Measurements from ENCODE around the gene HLA-B.
"Not testable (repeated sequence)": the region's sequence is repeated elsewhere in the genome, so short reads cannot be mapped to it uniquely, and the experiment has no call there.

The HLA-B gene

GRCh38 chr6:31385041-31385440 is 28.1 kb upstream of the HLA-B start:
- Histone ChIP-seq H3K4me3 (ENCODE audit: low read depth in 1 of 5, low read length in 5 of 5) (no peak overlapping the region), H3K4me1 (ENCODE audit: control insufficient read depth in 5 of 5, insufficient read depth in 5 of 5, low read length in 5 of 5) (peaks cover 0 to 14% (median 4%) of the 10 kb centered on the region in 5 donors), H3K27me3 (ENCODE audit: control insufficient read depth in 5 of 5, insufficient read depth in 4 of 5, low read length in 5 of 5) (no peaks in the 10 kb centered on the region), H3K27ac (ENCODE audit: low read depth, low read length) (no peak overlapping the region), H3K9me3 (ENCODE audit: control insufficient read depth in 5 of 5, low read length in 5 of 5) (no peaks in the 10 kb centered on the region), H3K36me3 (ENCODE audit: control insufficient read depth in 5 of 5, insufficient read depth in 5 of 5, low read length in 5 of 5) (no peaks in the 10 kb centered on the region), H3K9ac (ENCODE audit: low read length in 5 of 5) (no peak overlapping the region)

- H3K4me1 ChIP-seq (ENCODE audit: control insufficient read depth in 5 of 5, insufficient read depth in 5 of 5, low read length in 5 of 5) = peaks cover 0 to 30% (median 17%) of the 10 kb centered on the region in 5 donors
- H3K9me3 ChIP-seq (ENCODE audit: control insufficient read depth in 5 of 5, low read length in 5 of 5) = no peaks in the 10 kb centered on the region
- H3K27ac ChIP-seq (ENCODE audit: low read depth, low read length) = no peak overlapping the region
- no peak overlapping the region for H3K9ac ChIP-seq (ENCODE audit: low read length in 5 of 5)
- H3K36me3 ChIP-seq (ENCODE audit: control insufficient read depth in 5 of 5, insufficient read depth in 5 of 5, low read length in 5 of 5) = no peaks in the 10 kb centered on the region
- no peak overlapping the region for H3K4me3 ChIP-seq (ENCODE audit: low read depth in 1 of 5, low read length in 5 of 5)
- H3K27me3 ChIP-seq (ENCODE audit: control insufficient read depth in 5 of 5, insufficient read depth in 4 of 5, low read length in 5 of 5) = peaks cover 0 to 8% (median 0%) of the 10 kb centered on the region in 5 donors
These were observed 26.2 kb upstream of the HLA-B start for GRCh38 chr6:31383149-31383548.

DNA sequence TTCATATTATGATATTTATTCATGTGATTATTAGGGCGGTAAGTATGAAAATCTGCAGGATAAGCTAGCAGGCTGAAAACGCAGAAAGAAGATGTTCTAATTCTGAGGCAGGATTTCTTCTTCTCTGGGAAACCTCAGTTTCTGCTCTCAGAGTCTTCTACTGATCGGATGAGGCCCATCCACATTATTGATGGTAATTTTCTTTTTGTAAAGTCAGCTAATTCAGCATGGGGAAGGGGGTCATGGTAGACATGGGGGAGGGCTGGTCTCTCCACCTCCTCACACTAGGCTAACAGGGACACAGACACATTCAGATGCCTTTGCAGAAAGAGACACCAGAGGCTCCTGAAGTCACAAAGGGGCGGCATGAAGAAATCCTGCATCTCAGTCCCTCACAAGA is 24.7 kb upstream of the HLA-B start:
- Histone ChIP-seq H3K27me3 (ENCODE audit: control insufficient read depth in 5 of 5, insufficient read depth in 4 of 5, low read length in 5 of 5) (peaks cover 0 to 8% (median 0%) of the 10 kb centered on the region in 5 donors), H3K4me3 (ENCODE audit: low read depth in 1 of 5, low read length in 5 of 5) (no peak overlapping the region), H3K9ac (ENCODE audit: low read length in 5 of 5) (no peak overlapping the region), H3K9me3 (ENCODE audit: control insufficient read depth in 5 of 5, low read length in 5 of 5) (no peaks in the 10 kb centered on the region), H3K27ac (ENCODE audit: low read depth, low read length) (no peak overlapping the region), H3K4me1 (ENCODE audit: control insufficient read depth in 5 of 5, insufficient read depth in 5 of 5, low read length in 5 of 5) (peaks cover 0 to 45% (median 27%) of the 10 kb centered on the region in 5 donors), H3K36me3 (ENCODE audit: control insufficient read depth in 5 of 5, insufficient read depth in 5 of 5, low read length in 5 of 5) (no peaks in the 10 kb centered on the region)

GRCh38 chr6:31379850-31380249 is 22.9 kb upstream of the HLA-B start:
- no peak overlapping the region for H3K4me3 ChIP-seq (ENCODE audit: low read depth in 1 of 5, low read length in 5 of 5)
- H3K9ac ChIP-seq (ENCODE audit: low read length in 5 of 5) = no peak overlapping the region
- H3K27ac ChIP-seq (ENCODE audit: low read depth, low read length) = no peak overlapping the region
- peaks cover 0 to 43% (median 19%) of the 10 kb centered on the region in 5 donors for H3K4me1 ChIP-seq (ENCODE audit: control insufficient read depth in 5 of 5, insufficient read depth in 5 of 5, low read length in 5 of 5)
- no peaks in the 10 kb centered on the region for H3K9me3 ChIP-seq (ENCODE audit: control insufficient read depth in 5 of 5, low read length in 5 of 5)
- H3K36me3 ChIP-seq (ENCODE audit: control insufficient read depth in 5 of 5, insufficient read depth in 5 of 5, low read length in 5 of 5) = no peaks in the 10 kb centered on the region
- peaks cover 0 to 8% (median 0%) of the 10 kb centered on the region in 5 donors for H3K27me3 ChIP-seq (ENCODE audit: control insufficient read depth in 5 of 5, insufficient read depth in 4 of 5, low read length in 5 of 5)

GRCh38 chr6:31378721-31379103 is 21.7 kb upstream of the HLA-B start:
- H3K27me3 ChIP-seq (ENCODE audit: control insufficient read depth in 5 of 5, insufficient read depth in 4 of 5, low read length in 5 of 5) = peaks cover 0 to 8% (median 0%) of the 10 kb centered on the region in 5 donors
- H3K4me3 ChIP-seq (ENCODE audit: low read depth in 1 of 5, low read length in 5 of 5) = no peak overlapping the region
- H3K36me3 ChIP-seq (ENCODE audit: control insufficient read depth in 5 of 5, insufficient read depth in 5 of 5, low read length in 5 of 5) = no peaks in the 10 kb centered on the region
- H3K27ac ChIP-seq (ENCODE audit: low read depth, low read length) = no peak overlapping the region
- no peak overlapping the region for H3K9ac ChIP-seq (ENCODE audit: low read length in 5 of 5)
- H3K9me3 ChIP-seq (ENCODE audit: control insufficient read depth in 5 of 5, low read length in 5 of 5) = no peaks in the 10 kb centered on the region
- H3K4me1 ChIP-seq (ENCODE audit: control insufficient read depth in 5 of 5, insufficient read depth in 5 of 5, low read length in 5 of 5) = peaks cover 0 to 43% (median 19%) of the 10 kb centered on the region in 5 donors

DNA sequence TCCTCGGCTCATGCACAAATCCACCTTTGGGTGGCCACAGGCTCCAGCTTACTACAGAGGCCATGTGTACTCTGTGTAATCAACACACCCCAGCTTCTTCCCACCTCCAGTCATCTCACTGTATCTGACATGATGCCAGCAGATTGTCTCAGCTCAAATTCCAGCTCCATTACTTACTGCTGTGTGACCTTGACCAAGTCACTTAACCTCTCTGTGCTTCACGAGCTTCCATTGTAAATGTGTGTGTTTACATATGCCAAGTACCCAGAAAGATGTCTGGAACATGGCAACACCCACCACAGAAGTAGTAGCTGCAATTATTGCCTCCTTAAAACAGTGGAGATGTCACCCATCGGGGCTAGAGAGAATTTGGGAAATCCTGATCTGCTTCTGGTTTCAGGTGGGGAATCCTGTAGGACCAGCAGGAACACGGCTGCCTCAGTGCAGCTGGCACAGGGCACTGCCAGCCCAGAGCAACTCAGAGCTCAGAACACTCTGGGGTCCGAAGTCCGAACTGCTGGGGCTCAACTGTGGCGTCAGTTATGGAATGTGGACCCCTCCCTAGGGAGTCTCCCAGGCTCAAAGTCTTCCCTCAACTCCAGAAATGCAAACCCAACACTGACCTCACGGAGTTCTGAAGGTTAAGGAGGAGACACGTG is 21.2 kb upstream of the HLA-B start:
- Histone ChIP-seq H3K27ac (ENCODE audit: low read depth, low read length) (no peak overlapping the region), H3K36me3 (ENCODE audit: control insufficient read depth in 5 of 5, insufficient read depth in 5 of 5, low read length in 5 of 5) (no peaks in the 10 kb centered on the region), H3K4me1 (ENCODE audit: control insufficient read depth in 5 of 5, insufficient read depth in 5 of 5, low read length in 5 of 5) (peaks cover 0 to 43% (median 19%) of the 10 kb centered on the region in 5 donors), H3K9me3 (ENCODE audit: control insufficient read depth in 5 of 5, low read length in 5 of 5) (no peaks in the 10 kb centered on the region), H3K9ac (ENCODE audit: low read length in 5 of 5) (no peak overlapping the region), H3K4me3 (ENCODE audit: low read depth in 1 of 5, low read length in 5 of 5) (no peak overlapping the region), H3K27me3 (ENCODE audit: control insufficient read depth in 5 of 5, insufficient read depth in 4 of 5, low read length in 5 of 5) (peaks cover 0 to 8% (median 0%) of the 10 kb centered on the region in 5 donors)

DNA sequence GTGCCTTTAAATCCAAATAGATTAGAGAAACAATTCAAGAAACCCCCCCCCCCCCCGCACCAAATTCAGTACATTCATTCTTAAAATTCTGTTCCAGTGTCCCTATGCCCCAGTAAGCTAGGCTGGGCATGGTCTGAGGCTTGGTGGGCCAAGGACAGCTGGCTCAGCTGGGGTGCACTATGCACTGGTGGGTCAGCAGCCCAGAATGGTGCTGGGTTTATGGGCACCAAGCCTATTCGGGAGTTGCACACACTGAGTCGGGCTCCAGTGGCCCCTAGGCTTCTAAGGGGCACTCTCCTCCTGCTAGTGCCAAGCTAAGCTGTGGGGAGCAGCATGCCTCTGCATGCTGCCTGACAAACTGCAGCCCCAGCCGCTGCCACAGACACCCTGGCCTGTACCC is 20.1 kb upstream of the HLA-B start:
- Histone ChIP-seq H3K9ac (ENCODE audit: low read length in 5 of 5) (no peak overlapping the region), H3K4me1 (ENCODE audit: control insufficient read depth in 5 of 5, insufficient read depth in 5 of 5, low read length in 5 of 5) (peaks cover 0 to 43% (median 19%) of the 10 kb centered on the region in 5 donors), H3K27me3 (ENCODE audit: control insufficient read depth in 5 of 5, insufficient read depth in 4 of 5, low read length in 5 of 5) (peaks cover 0 to 8% (median 0%) of the 10 kb centered on the region in 5 donors), H3K9me3 (ENCODE audit: control insufficient read depth in 5 of 5, low read length in 5 of 5) (peaks cover 0 to 2% (median 0%) of the 10 kb centered on the region in 5 donors), H3K36me3 (ENCODE audit: control insufficient read depth in 5 of 5, insufficient read depth in 5 of 5, low read length in 5 of 5) (no peaks in the 10 kb centered on the region), H3K27ac (ENCODE audit: low read depth, low read length) (peak overlapping the region; percentile 54), H3K4me3 (ENCODE audit: low read depth in 1 of 5, low read length in 5 of 5) (peak overlapping the region in 1 of 5 donors; percentile 12)

DNA sequence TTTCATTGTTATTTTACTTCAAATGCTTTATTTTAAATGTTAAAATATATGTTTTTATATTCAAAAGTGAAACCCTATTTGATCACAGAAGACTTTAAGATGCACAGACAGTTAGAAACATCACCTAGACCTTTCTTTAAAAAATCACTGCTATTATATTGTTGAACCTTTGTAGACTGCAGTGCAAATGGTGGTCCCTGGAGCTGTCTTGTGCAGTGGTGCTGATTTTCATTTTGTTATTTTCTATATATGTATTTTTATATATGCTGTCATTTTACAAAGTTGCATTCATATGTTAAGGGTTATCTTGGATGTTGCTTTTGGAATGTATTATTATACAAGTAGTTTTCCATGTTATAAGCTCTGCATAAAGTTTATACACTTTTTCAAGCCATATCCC is 18.7 kb upstream of the HLA-B start:
- H3K9me3 ChIP-seq (ENCODE audit: control insufficient read depth in 5 of 5, low read length in 5 of 5) = peaks cover 0 to 6% (median 0%) of the 10 kb centered on the region in 5 donors
- no peak overlapping the region for H3K4me3 ChIP-seq (ENCODE audit: low read depth in 1 of 5, low read length in 5 of 5)
- H3K9ac ChIP-seq (ENCODE audit: low read length in 5 of 5) = no peak overlapping the region
- peaks cover 0 to 8% (median 0%) of the 10 kb centered on the region in 5 donors for H3K27me3 ChIP-seq (ENCODE audit: control insufficient read depth in 5 of 5, insufficient read depth in 4 of 5, low read length in 5 of 5)
- no peaks in the 10 kb centered on the region for H3K36me3 ChIP-seq (ENCODE audit: control insufficient read depth in 5 of 5, insufficient read depth in 5 of 5, low read length in 5 of 5)
- no peak overlapping the region for H3K27ac ChIP-seq (ENCODE audit: low read depth, low read length)
- peaks cover 0 to 43% (median 19%) of the 10 kb centered on the region in 5 donors for H3K4me1 ChIP-seq (ENCODE audit: control insufficient read depth in 5 of 5, insufficient read depth in 5 of 5, low read length in 5 of 5)

DNA sequence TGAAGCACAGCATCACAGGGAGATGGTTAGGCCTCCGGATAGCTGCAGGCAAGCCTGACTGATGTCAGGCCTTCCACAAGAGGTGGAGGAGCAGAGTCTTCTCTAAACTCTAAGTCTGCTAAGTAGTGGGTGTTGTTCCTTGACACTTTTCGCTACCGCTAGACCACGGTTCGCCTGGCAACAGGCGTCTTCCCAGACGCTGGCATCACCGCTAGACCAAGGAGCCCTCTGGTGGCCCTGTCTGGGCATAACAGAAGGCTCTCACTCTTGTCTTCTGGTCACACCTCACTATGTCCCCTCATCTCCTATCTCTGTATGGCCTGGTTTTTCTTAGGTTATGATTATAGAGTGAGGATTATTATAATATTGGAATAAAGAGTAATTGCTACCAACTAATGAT is 17.1 kb upstream of the HLA-B start:
- not testable (repeated sequence) for H3K27ac ChIP-seq (ENCODE audit: low read depth, low read length); H3K27me3 ChIP-seq (ENCODE audit: control insufficient read depth in 5 of 5, insufficient read depth in 4 of 5, low read length in 5 of 5); H3K9ac ChIP-seq (ENCODE audit: low read length in 5 of 5); H3K36me3 ChIP-seq (ENCODE audit: control insufficient read depth in 5 of 5, insufficient read depth in 5 of 5, low read length in 5 of 5); H3K9me3 ChIP-seq (ENCODE audit: control insufficient read depth in 5 of 5, low read length in 5 of 5); H3K4me3 ChIP-seq (ENCODE audit: low read depth in 1 of 5, low read length in 5 of 5)
- H3K4me1 ChIP-seq (ENCODE audit: control insufficient read depth in 5 of 5, insufficient read depth in 5 of 5, low read length in 5 of 5) = peaks cover 0 to 30% (median 12%) of the 10 kb centered on the region in 5 donors

DNA sequence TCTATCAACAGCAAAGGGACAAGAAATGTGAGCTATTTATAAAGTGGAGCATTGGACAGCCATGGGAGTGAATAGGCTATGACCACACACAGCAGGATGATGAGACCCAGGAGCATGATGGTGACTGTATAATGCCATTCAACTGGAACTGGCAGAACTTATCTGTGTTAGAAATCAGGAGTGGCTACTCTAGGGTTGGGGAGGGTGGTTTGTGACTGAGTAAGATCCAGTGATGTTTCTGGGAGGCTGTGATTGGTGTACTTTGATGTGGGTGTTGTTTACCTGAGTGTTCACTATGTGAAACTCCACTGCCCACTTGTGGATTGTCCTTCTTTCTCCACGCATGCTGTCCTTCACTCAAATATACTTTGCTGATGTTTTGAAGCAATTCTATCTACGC is 11.5 kb upstream of the HLA-B start:
- Histone ChIP-seq H3K4me1 (ENCODE audit: control insufficient read depth in 5 of 5, insufficient read depth in 5 of 5, low read length in 5 of 5) (peaks cover 0 to 9% (median 7%) of the 10 kb centered on the region in 5 donors), H3K36me3 (ENCODE audit: control insufficient read depth in 5 of 5, insufficient read depth in 5 of 5, low read length in 5 of 5) (no peaks in the 10 kb centered on the region), H3K9me3 (ENCODE audit: control insufficient read depth in 5 of 5, low read length in 5 of 5) (peaks cover 0 to 6% (median 0%) of the 10 kb centered on the region in 5 donors), H3K4me3 (ENCODE audit: low read depth in 1 of 5, low read length in 5 of 5) (no peak overlapping the region), H3K27ac (ENCODE audit: low read depth, low read length) (no peak overlapping the region), H3K27me3 (ENCODE audit: control insufficient read depth in 5 of 5, insufficient read depth in 4 of 5, low read length in 5 of 5) (peaks cover 0 to 6% (median 2%) of the 10 kb centered on the region in 5 donors), H3K9ac (ENCODE audit: low read length in 5 of 5) (no peak overlapping the region)

All from subcutaneous abdominal adipose tissue (tissue), 5 donors.